ENCODE measurements around the gene ARMC5.

ARMC5 gene

GRCh38 chr16:31479751-31480150, 20.4 kb downstream of the ARMC5 start:
- no peak for TF ChIP-seq NFIC (IDR thresholded peaks at IDR 0.05)
- TF ChIP-seq TEAD4 (IDR thresholded peaks at IDR 0.05), result no peak
- no peak for TF ChIP-seq REST (IDR thresholded peaks at IDR 0.05; ENCODE audit: low read depth)
- TF ChIP-seq TCF12 (IDR thresholded peaks at IDR 0.05; ENCODE audit: low read depth), result no peak
- no peak for TF ChIP-seq USF1 (IDR thresholded peaks at IDR 0.05)
- TF ChIP-seq CEBPB (IDR thresholded peaks at IDR 0.05), result no peak
- no peak for TF ChIP-seq EP300 (IDR thresholded peaks at IDR 0.05; ENCODE audit: borderline replicate concordance)
- TF ChIP-seq YY1 (IDR thresholded peaks at IDR 0.05; ENCODE audit: low read depth), result no peak
- no peak for TF ChIP-seq MAX (IDR thresholded peaks at IDR 0.05)
- no peak for TF ChIP-seq EGR1 (IDR thresholded peaks at IDR 0.05)
- no peak for TF ChIP-seq ZBTB7A (IDR thresholded peaks at IDR 0.05; ENCODE audit: low read depth)
- TF ChIP-seq RAD21 (IDR thresholded peaks at IDR 0.05; ENCODE audit: low read depth), result no peak
- no peak for TF ChIP-seq FOXM1 (IDR thresholded peaks at IDR 0.05; ENCODE audit: borderline replicate concordance, low read depth)

GRCh38 chr16:31480851-31481536, 21.7 kb downstream of the ARMC5 start:
- TF ChIP-seq REST (IDR thresholded peaks at IDR 0.05; ENCODE audit: low read depth), result no peak
- no peak for TF ChIP-seq CREB1 (IDR thresholded peaks at IDR 0.05; ENCODE audit: low read depth)
- no peak for TF ChIP-seq RAD21 (IDR thresholded peaks at IDR 0.05; ENCODE audit: low read depth)
- no peak for TF ChIP-seq FOXM1 (IDR thresholded peaks at IDR 0.05; ENCODE audit: borderline replicate concordance, low read depth)
- TF ChIP-seq TAF1 (IDR thresholded peaks at IDR 0.05; ENCODE audit: low read depth), result no peak
- TF ChIP-seq MAX (IDR thresholded peaks at IDR 0.05), result no peak
- no peak for TF ChIP-seq YY1 (IDR thresholded peaks at IDR 0.05; ENCODE audit: low read depth)
- TF ChIP-seq TEAD4 (IDR thresholded peaks at IDR 0.05), result no peak
- TF ChIP-seq CEBPB (IDR thresholded peaks at IDR 0.05), result no peak
- TF ChIP-seq TCF12 (IDR thresholded peaks at IDR 0.05; ENCODE audit: low read depth), result no peak
- no peak for TF ChIP-seq EGR1 (IDR thresholded peaks at IDR 0.05)
- no peak for TF ChIP-seq ZBTB7A (IDR thresholded peaks at IDR 0.05; ENCODE audit: low read depth)
- no peak for TF ChIP-seq EP300 (IDR thresholded peaks at IDR 0.05; ENCODE audit: borderline replicate concordance)
- no peak for TF ChIP-seq USF1 (IDR thresholded peaks at IDR 0.05)
- no peak for TF ChIP-seq NFIC (IDR thresholded peaks at IDR 0.05)

GRCh38 chr16:31483081-31483480, 23.8 kb downstream of the ARMC5 start, which contains the start of gene SLC5A2:
Gene SLC5A2, plus strand, starts transcription at chr16:31483123. Its CDS starts 14 bp downstream, at chr16:31483137.
- TF ChIP-seq CREB1 (IDR thresholded peaks at IDR 0.05; ENCODE audit: low read depth), result no peak
- no peak for TF ChIP-seq TCF12 (IDR thresholded peaks at IDR 0.05; ENCODE audit: low read depth)
- no peak for TF ChIP-seq YY1 (IDR thresholded peaks at IDR 0.05; ENCODE audit: low read depth)
- TF ChIP-seq FOXM1 (IDR thresholded peaks at IDR 0.05; ENCODE audit: borderline replicate concordance, low read depth), result no peak
- no peak for TF ChIP-seq TAF1 (IDR thresholded peaks at IDR 0.05; ENCODE audit: low read depth)
- TF ChIP-seq USF1 (IDR thresholded peaks at IDR 0.05), result no peak
- TF ChIP-seq NFIC (IDR thresholded peaks at IDR 0.05), result no peak
- no peak for TF ChIP-seq MAX (IDR thresholded peaks at IDR 0.05)
- TF ChIP-seq EGR1 (IDR thresholded peaks at IDR 0.05), result no peak

- TF ChIP-seq REST (IDR thresholded peaks at IDR 0.05; ENCODE audit: low read depth) (no peak), NFIC (IDR thresholded peaks at IDR 0.05) (no peak), FOXM1 (IDR thresholded peaks at IDR 0.05; ENCODE audit: borderline replicate concordance, low read depth) (no peak), EGR1 (IDR thresholded peaks at IDR 0.05) (no peak), EP300 (IDR thresholded peaks at IDR 0.05; ENCODE audit: borderline replicate concordance) (no peak), CREB1 (IDR thresholded peaks at IDR 0.05; ENCODE audit: low read depth) (no peak), CEBPB (IDR thresholded peaks at IDR 0.05) (no peak), MAX (IDR thresholded peaks at IDR 0.05) (no peak)
These were observed 25.3 kb downstream of the ARMC5 start for GRCh38 chr16:31484491-31485171.
